GM23338 (cell line): ENCODE results near the gene SPACA4. TPM values are rescaled to one million over a fixed set of nuclear protein-coding genes. Genes with fewer than 3 reads are reported as not detected.

Experiments used
- ATAC-seq: fragments of 200-7000 bp; cut with Tn5 transposase; 3 replicates; pipeline ENCODE4 v1.9.1; 2020
- DNase-seq: peaks from one replicate; pipeline ENCODE4 v3.0.0-alpha.2; 2015; ENCODE audit warnings: low spot score
- H2AFZ ChIP-seq: fragments of 200-600 bp; sonication (generic); 2 replicates; pipeline ENCODE4 v1.8.0; 2016; ENCODE audit warnings: antibody characterized with exemption, mild to moderate bottlenecking, moderate library complexity
- H3F3A ChIP-seq: fragments of 200-600 bp; sonication (generic); replicated peaks from 2 replicates; pipeline ENCODE4 v1.8.0; 2017; ENCODE audit warnings: antibody characterized with exemption, mixed run types, low read depth
- H3K27ac ChIP-seq: fragments of 200-600 bp; sonication (generic); 2 replicates; pipeline ENCODE4 v1.6.1; 2016; ENCODE audit warnings: low read depth
- H3K27me3 ChIP-seq: fragments of 200-600 bp; sonication (generic); 2 replicates; pipeline ENCODE4 v1.8.0; 2016; ENCODE audit warnings: mild to moderate bottlenecking, mixed run types, moderate library complexity; ENCODE audit not compliant: insufficient read depth
- H3K36me3 ChIP-seq: fragments of 200-600 bp; sonication (generic); 2 replicates; pipeline ENCODE4 v1.8.0; 2016; ENCODE audit warnings: mild to moderate bottlenecking; ENCODE audit not compliant: insufficient read depth
- H3K4me1 ChIP-seq: fragments of 200-600 bp; sonication (generic); 2 replicates; pipeline ENCODE4 v1.8.0; 2016; ENCODE audit warnings: mild to moderate bottlenecking, moderate library complexity; ENCODE audit not compliant: insufficient read depth
- H3K4me2 ChIP-seq: fragments of 200-600 bp; sonication (generic); 2 replicates; pipeline ENCODE4 v1.7.1; 2017; ENCODE audit warnings: mixed run types
- H3K4me3 ChIP-seq: fragments of 200-600 bp; sonication (generic); 2 replicates; pipeline ENCODE4 v1.6.1; 2016; ENCODE audit warnings: mixed run types
- H3K79me2 ChIP-seq: fragments of 200-600 bp; sonication (generic); replicated peaks from 2 replicates; pipeline ENCODE4 v1.8.0; 2017; ENCODE audit warnings: mild to moderate bottlenecking; ENCODE audit not compliant: insufficient read depth
- H3K9me2 ChIP-seq: fragments of 200-600 bp; sonication (generic); 2 replicates; pipeline ENCODE4 v1.8.0; 2017; ENCODE audit not compliant: insufficient read depth
- H4K20me1 ChIP-seq: fragments of 200-600 bp; sonication (generic); replicated peaks from 2 replicates; pipeline ENCODE4 v1.8.0; 2017; ENCODE audit warnings: mild to moderate bottlenecking; ENCODE audit not compliant: insufficient read depth
- H3K27ac Mint-ChIP-seq: 2 replicates; pipeline ENCODE4 v1.8.0; 2020; ENCODE audit warnings: inconsistent platforms, mild to moderate bottlenecking, moderate library complexity, mixed read lengths
- H3K27me3 Mint-ChIP-seq: 3 replicates; pipeline ENCODE4 v1.8.0; 2022; ENCODE audit warnings: low read depth, mild to moderate bottlenecking, moderate library complexity, mixed read lengths, inconsistent platforms; ENCODE audit not compliant: insufficient read depth, poor library complexity
- H3K36me3 Mint-ChIP-seq: 3 replicates; pipeline ENCODE4 v1.8.0; 2021; ENCODE audit warnings: low read depth, mild to moderate bottlenecking, inconsistent platforms, moderate library complexity, mixed read lengths
- H3K4me1 Mint-ChIP-seq: 3 replicates; pipeline ENCODE4 v1.8.0; 2020; ENCODE audit warnings: mild to moderate bottlenecking, inconsistent platforms, mixed read lengths
- H3K4me3 Mint-ChIP-seq: 3 replicates; pipeline ENCODE4 v1.8.0; 2021; ENCODE audit warnings: moderate library complexity, mild to moderate bottlenecking, inconsistent platforms, mixed read lengths
- H3K9me3 Mint-ChIP-seq: 3 replicates; pipeline ENCODE4 v1.8.0; 2020; ENCODE audit warnings: moderate library complexity, mild to moderate bottlenecking, inconsistent platforms, mixed read lengths
- CREB1 ChIP-seq: fragments of 250-450 bp; sonication (Bioruptor Pico); IDR thresholded peaks from 2 replicates; pipeline ENCODE4 v1.5.0; 2020; ENCODE audit warnings: low read depth, mild to moderate bottlenecking, moderate library complexity
- CTCF ChIP-seq, 2 experiments: fragments of 200-600 bp in 1 of 2; sonication (generic) in 1 of 2; conservative IDR thresholded peaks; 2 replicates each; pipeline versions ENCODE4 v1.5.1 to v1.6.1; 2016 to 2017; ENCODE audit warnings: antibody characterized with exemption in 2 of 2, low read depth in 2 of 2, mild to moderate bottlenecking in 2 of 2, moderate library complexity in 1 of 2
- EZH2phosphoT487 ChIP-seq: fragments of 200-600 bp; sonication (generic); IDR thresholded peaks from one replicate; pipeline ENCODE4 v1.8.1; 2018; ENCODE audit warnings: antibody characterized with exemption; ENCODE audit not compliant: unreplicated experiment
- JUNB ChIP-seq: IDR thresholded peaks from one replicate; pipeline ENCODE4 v1.6.1; 2016; ENCODE audit warnings: antibody characterized with exemption; ENCODE audit not compliant: unreplicated experiment
- POLR2AphosphoS5 ChIP-seq: IDR thresholded peaks from 2 replicates; pipeline ENCODE4 v1.6.1; 2016; ENCODE audit warnings: antibody characterized with exemption, low read depth
- ZNF114 ChIP-seq: fragments of 250-450 bp; sonication (Bioruptor Pico); IDR thresholded peaks from 2 replicates; pipeline ENCODE4 v1.5.0; 2020; ENCODE audit warnings: mild to moderate bottlenecking, moderate library complexity
- ZNF331 ChIP-seq: fragments of 250-450 bp; sonication (Bioruptor Pico); IDR thresholded peaks from 2 replicates; pipeline ENCODE4 v1.5.0; 2020; ENCODE audit warnings: low read depth, mild to moderate bottlenecking, moderate library complexity
- ZNF462 ChIP-seq: fragments of 250-450 bp; sonication (Bioruptor Pico); IDR thresholded peaks from 2 replicates; pipeline ENCODE4 v1.5.0; 2020; ENCODE audit warnings: mild to moderate bottlenecking, moderate library complexity
- polyA plus RNA-seq: library from polyadenylated mRNA; unstranded; fragments of >200 nt; fragmentation: Nextera tagmentation; extraction: Ambion mirVana; gene quantifications from 2 replicates; pipeline ENCODE4 v1.2.1, GENCODE V29; 2016
- total RNA-seq: library from RNA; depleted of rRNA; stranded (reverse); fragments of >200 nt; shearing (Covaris generic); gene quantifications from 2 replicates; pipeline ENCODE4 v1.2.3, GENCODE V29; 2014
- TF ChIP-seq, protein P1 (sequence below): IDR thresholded peaks from 2 replicates; pipeline ENCODE4 v1.6.1; 2016; ENCODE audit warnings: antibody characterized with exemption
- TF ChIP-seq, protein P2 (sequence below): IDR thresholded peaks from one replicate; pipeline ENCODE4 v1.6.1; 2018; ENCODE audit warnings: antibody characterized with exemption; ENCODE audit not compliant: unreplicated experiment

SPACA4 gene
- total and polyA plus RNA-seq, 2 experiments from 2014 or later, result not detected

- no peak for TF ChIP-seq JUNB
- no peak for TF ChIP-seq CTCF (conservative IDR thresholded peaks at IDR 0.05; ENCODE audit: low read depth in 2 of 2)
- TF ChIP-seq, protein P1, sequence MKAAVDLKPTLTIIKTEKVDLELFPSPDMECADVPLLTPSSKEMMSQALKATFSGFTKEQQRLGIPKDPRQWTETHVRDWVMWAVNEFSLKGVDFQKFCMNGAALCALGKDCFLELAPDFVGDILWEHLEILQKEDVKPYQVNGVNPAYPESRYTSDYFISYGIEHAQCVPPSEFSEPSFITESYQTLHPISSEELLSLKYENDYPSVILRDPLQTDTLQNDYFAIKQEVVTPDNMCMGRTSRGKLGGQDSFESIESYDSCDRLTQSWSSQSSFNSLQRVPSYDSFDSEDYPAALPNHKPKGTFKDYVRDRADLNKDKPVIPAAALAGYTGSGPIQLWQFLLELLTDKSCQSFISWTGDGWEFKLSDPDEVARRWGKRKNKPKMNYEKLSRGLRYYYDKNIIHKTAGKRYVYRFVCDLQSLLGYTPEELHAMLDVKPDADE, result no peak
- no peak for TF ChIP-seq ZNF331 (CRISPR knock-in tag)
- TF ChIP-seq POLR2AphosphoS5, result no peak
Measured at GRCh38 chr19:48598996-48599700, 7.4 kb upstream of the SPACA4 start (continued).

GRCh38 chr19:48600679-48601417, 5.7 kb upstream of the SPACA4 start:
- ATAC-seq (no peak), DNase-seq (no peak)
- Mint-ChIP-seq H3K4me3 (no peak overlapping the region), H3K27ac (no peak overlapping the region), H3K36me3 (no peaks in the 10 kb centered on the region; the same call in 2 of the 3 replicates), H3K9me3 (no peaks in the 10 kb centered on the region), H3K27me3 (peaks cover 9% of the 10 kb centered on the region), H3K4me1 (peaks cover 6% of the 10 kb centered on the region; the same call in 2 of the 3 replicates)
- H3F3A ChIP-seq, result no peaks in the 10 kb centered on the region
- no peaks in the 10 kb centered on the region for H3K27me3 ChIP-seq
- no peaks in the 10 kb centered on the region for H3K79me2 ChIP-seq
- no peaks in the 10 kb centered on the region for H3K36me3 ChIP-seq
- no peak overlapping the region for H2AFZ ChIP-seq
- no peak overlapping the region for H3K27ac ChIP-seq
- H3K4me2 ChIP-seq, result no peak overlapping the region
- H3K4me3 ChIP-seq, result no peak overlapping the region
- no peaks in the 10 kb centered on the region for H3K9me2 ChIP-seq
- no peaks in the 10 kb centered on the region for H4K20me1 ChIP-seq
- no peaks in the 10 kb centered on the region for H3K4me1 ChIP-seq
- TF ChIP-seq CREB1 (CRISPR knock-in tag) (no peak), JUNB (no peak), ZNF462 (no peak), ZNF114 (no peak), EZH2phosphoT487 (no peak)
- TF ChIP-seq, protein P2, sequence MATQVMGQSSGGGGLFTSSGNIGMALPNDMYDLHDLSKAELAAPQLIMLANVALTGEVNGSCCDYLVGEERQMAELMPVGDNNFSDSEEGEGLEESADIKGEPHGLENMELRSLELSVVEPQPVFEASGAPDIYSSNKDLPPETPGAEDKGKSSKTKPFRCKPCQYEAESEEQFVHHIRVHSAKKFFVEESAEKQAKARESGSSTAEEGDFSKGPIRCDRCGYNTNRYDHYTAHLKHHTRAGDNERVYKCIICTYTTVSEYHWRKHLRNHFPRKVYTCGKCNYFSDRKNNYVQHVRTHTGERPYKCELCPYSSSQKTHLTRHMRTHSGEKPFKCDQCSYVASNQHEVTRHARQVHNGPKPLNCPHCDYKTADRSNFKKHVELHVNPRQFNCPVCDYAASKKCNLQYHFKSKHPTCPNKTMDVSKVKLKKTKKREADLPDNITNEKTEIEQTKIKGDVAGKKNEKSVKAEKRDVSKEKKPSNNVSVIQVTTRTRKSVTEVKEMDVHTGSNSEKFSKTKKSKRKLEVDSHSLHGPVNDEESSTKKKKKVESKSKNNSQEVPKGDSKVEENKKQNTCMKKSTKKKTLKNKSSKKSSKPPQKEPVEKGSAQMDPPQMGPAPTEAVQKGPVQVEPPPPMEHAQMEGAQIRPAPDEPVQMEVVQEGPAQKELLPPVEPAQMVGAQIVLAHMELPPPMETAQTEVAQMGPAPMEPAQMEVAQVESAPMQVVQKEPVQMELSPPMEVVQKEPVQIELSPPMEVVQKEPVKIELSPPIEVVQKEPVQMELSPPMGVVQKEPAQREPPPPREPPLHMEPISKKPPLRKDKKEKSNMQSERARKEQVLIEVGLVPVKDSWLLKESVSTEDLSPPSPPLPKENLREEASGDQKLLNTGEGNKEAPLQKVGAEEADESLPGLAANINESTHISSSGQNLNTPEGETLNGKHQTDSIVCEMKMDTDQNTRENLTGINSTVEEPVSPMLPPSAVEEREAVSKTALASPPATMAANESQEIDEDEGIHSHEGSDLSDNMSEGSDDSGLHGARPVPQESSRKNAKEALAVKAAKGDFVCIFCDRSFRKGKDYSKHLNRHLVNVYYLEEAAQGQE, result no peak
